Mesothelial cell of epicardium (in vitro differentiated cells): ENCODE results near the gene TMEM242. TPM values are rescaled to one million over a fixed set of nuclear protein-coding genes. Genes with fewer than 3 reads are reported as not detected.

Experiments used
- DNase-seq, 2 experiments: peaks; one replicate each; pipeline ENCODE4 v3.0.0; 2021; ENCODE audit warnings: low spot score in 2 of 2; ENCODE audit not compliant: unreplicated experiment in 2 of 2
- H3K27ac Mint-ChIP-seq: 2 replicates; pipeline ENCODE4 v1.8.0; 2021; ENCODE audit warnings: mixed read lengths
- H3K27me3 Mint-ChIP-seq: 2 replicates; pipeline ENCODE4 v1.8.0; 2021; ENCODE audit warnings: low read depth, mixed read lengths
- H3K36me3 Mint-ChIP-seq: 2 replicates; pipeline ENCODE4 v1.8.0; 2021; ENCODE audit warnings: mixed read lengths
- H3K4me1 Mint-ChIP-seq: 2 replicates; pipeline ENCODE4 v1.8.0; 2021; ENCODE audit warnings: mixed read lengths
- H3K4me3 Mint-ChIP-seq: 2 replicates; pipeline ENCODE4 v1.8.0; 2021; ENCODE audit warnings: mild to moderate bottlenecking, moderate library complexity, mixed read lengths
- H3K9me3 Mint-ChIP-seq: 2 replicates; pipeline ENCODE4 v1.8.0; 2021; ENCODE audit warnings: mixed read lengths
- total RNA-seq: library from RNA; stranded (reverse); gene quantifications from 3 replicates; pipeline ENCODE4 v1.2.1, GENCODE V29; 2021
- TF ChIP-seq, protein P1 (sequence below): fragments of 200-600 bp; sonication (generic); IDR thresholded peaks from one replicate; pipeline ENCODE4 v1.5.0; 2021; ENCODE audit warnings: antibody characterized with exemption; ENCODE audit not compliant: unreplicated experiment

The TMEM242 gene
- 12.3 to 13.3 TPM (median 13.0 TPM) in 3 replicates for total RNA-seq

DNA sequence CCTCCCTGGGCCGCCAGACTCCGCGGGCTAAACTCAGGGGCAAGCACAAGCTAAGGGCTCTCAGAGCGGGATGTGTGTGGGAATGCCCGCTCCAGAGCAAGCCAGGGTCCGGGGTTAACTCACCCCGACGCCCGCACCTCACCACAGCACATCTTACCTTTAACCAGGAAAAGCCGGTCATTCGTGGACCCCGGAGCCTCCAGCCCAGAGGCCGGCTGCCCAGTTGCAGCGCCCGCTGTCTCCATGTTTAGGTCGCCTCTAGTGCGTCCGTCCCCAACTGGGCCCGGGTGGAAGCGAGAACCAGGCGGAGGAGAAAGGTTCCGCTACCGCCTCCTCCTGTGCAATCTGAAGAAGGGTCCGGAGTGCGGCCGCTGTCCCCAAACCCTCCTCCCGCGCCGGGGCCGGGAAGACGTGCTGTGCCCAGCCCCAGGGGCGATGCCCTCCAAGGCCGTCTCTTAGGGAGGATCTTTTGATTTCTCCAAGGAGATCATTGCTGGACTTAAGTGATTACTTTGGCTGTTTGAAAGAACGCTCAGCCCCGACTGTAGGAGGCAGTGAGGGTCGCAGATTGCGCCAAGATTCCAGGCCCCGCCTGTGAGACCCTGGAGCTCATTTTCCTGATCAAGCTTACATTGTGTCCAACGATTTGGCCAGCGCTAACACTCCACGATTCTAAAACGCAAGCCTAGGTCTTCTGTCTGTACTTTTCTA lies at the start of gene TMEM242:
Gene TMEM242 (minus strand): TSS at position 265 of the 711 bp plus-strand sequence. CDS start 20 bp downstream, at position 245.
- Mint-ChIP-seq H3K27ac (peak within 1 kb of the TSS; percentile 99), H3K4me3 (peak within 1 kb of the TSS; percentile 97), H3K4me1 (peaks cover 33% of the 10 kb centered on the region), H3K9me3 (no peaks in the 10 kb centered on the region), H3K27me3 (no peaks in the 10 kb centered on the region), H3K36me3 (peaks cover 4% of the 10 kb centered on the region)
- DNase-seq, result peak; percentile 75 to 91
- TF ChIP-seq, protein P1, sequence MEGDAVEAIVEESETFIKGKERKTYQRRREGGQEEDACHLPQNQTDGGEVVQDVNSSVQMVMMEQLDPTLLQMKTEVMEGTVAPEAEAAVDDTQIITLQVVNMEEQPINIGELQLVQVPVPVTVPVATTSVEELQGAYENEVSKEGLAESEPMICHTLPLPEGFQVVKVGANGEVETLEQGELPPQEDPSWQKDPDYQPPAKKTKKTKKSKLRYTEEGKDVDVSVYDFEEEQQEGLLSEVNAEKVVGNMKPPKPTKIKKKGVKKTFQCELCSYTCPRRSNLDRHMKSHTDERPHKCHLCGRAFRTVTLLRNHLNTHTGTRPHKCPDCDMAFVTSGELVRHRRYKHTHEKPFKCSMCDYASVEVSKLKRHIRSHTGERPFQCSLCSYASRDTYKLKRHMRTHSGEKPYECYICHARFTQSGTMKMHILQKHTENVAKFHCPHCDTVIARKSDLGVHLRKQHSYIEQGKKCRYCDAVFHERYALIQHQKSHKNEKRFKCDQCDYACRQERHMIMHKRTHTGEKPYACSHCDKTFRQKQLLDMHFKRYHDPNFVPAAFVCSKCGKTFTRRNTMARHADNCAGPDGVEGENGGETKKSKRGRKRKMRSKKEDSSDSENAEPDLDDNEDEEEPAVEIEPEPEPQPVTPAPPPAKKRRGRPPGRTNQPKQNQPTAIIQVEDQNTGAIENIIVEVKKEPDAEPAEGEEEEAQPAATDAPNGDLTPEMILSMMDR, result peak; percentile 27

DNA sequence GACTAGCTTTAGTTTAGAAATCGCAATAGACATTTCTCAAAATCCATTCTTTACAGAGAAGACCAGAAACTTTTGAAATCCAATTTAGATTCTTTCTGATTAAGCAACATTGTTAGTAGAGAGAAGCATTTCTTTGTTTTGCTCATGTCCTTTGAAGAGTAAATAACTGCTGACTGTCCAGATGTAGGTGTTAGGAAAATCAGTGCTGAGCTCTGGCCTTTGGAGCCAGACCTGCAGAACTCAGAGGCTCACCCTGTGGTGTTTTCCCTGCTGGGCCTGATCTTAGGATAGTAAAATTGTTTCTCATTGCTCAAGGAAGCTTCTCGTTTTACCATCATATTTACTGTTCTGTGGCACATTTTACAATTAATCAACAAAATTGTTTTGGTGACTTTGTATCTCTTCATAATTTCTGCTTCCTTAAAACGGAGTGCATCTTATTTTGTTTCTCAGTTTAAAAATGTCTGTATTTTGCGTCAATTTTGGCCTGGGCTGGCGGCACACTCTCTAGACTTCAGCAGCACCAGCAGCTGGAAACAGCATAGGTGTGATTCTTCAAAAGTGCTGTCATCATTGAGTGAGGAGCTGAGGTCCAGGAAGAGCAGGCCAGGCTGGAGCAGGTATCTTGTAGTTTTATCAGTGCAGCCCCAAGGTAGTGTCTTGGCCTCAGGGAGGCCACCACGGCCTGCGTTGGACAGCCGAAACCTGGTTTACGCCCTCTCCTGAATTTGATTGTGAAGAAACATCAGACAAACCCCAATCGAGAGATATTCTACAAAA lies 49.4 kb upstream of the TMEM242 start:
- Mint-ChIP-seq H3K36me3 (no peaks in the 10 kb centered on the region), H3K27me3 (no peaks in the 10 kb centered on the region), H3K9me3 (no peaks in the 10 kb centered on the region), H3K27ac (no peak overlapping the region), H3K4me3 (no peak overlapping the region), H3K4me1 (no peaks in the 10 kb centered on the region)
- TF ChIP-seq, protein P1, result no peak
- no peak for DNase-seq

DNA sequence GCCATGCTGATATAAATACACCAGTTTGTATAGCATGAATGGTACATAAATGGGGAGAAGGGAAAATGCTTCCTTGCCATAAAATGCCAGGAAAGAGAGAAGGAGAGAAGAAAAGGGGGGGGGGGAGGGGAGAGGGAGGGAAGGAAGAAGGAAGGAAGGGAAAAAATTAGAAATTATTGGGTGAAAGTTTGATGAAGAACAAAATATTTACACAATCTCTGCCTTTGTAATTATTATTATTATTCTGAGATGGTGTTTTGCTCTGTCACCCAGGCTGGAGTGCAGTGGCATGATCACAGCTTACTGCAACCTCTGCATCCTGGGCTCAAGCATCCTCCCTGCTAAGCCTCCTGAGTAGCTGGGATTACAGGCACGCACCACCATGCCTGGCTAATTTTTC lies 47.4 kb upstream of the TMEM242 start:
- Mint-ChIP-seq H3K4me1 (no peaks in the 10 kb centered on the region), H3K27me3 (peaks cover 5% of the 10 kb centered on the region), H3K36me3 (no peaks in the 10 kb centered on the region), H3K4me3 (no peak overlapping the region), H3K9me3 (no peaks in the 10 kb centered on the region), H3K27ac (no peak overlapping the region)
- TF ChIP-seq, protein P1, result no peak
- DNase-seq, result no peak

DNA sequence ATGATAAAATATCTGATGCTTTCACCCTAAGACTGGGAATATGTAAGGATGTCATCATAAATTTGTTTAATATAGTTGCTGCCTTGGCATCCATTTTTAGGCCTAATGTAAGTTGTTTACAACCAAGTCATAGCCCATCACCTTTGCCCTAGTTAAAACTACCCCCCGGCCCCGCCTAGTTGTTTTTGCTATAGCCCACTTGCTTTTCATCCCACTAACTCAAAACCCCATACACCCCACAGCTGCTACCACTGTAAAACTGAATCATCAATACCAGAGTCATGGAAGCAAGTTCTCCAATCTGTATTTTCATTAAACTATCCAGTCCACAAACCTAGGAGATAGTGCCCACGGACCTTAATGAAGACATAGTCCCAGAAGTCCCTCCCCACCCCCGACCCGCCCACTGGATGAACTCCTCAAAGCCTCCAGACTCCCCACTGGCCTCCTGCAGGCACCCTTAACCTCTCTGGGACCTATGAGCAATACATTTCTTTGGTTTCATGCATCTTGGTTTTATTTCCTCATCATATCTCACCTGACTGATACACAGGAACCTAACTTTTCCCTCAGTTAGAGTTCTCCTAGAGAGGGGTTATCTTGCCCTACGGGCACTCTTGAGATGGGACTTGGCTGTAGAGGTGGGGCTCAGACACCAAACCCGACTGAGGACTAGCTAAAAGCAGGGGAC lies 45.2 kb upstream of the TMEM242 start:
- Mint-ChIP-seq H3K4me3 (no peak overlapping the region), H3K9me3 (no peaks in the 10 kb centered on the region), H3K4me1 (no peaks in the 10 kb centered on the region), H3K27me3 (peaks cover 5% of the 10 kb centered on the region), H3K27ac (no peak overlapping the region), H3K36me3 (no peaks in the 10 kb centered on the region)
- TF ChIP-seq, protein P1, result no peak
- no peak for DNase-seq

DNA sequence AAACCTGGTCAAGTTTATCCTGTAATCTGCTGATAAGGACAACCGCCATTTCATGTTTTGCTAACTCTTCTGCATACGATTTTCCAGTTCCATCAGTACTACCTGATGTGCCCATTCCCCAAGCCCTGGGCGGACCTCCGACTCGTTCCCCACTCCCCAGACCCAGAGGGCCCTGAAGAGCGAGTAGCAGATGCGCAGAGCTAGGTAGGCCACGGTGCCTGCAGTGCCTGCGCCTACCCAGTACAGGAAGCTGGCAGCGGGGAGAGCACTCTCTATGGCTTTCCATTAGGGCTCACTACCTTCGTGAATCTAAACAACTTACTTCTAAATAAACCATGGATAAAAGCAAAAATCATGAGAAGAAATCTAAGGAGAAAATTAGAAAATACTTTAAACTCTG lies 43.3 kb upstream of the TMEM242 start:
- TF ChIP-seq, protein P1, result no peak
- Mint-ChIP-seq H3K4me3 (no peak overlapping the region), H3K36me3 (no peaks in the 10 kb centered on the region), H3K4me1 (no peaks in the 10 kb centered on the region), H3K27ac (no peak overlapping the region), H3K9me3 (no peaks in the 10 kb centered on the region), H3K27me3 (peaks cover 5% of the 10 kb centered on the region)
- no peak for DNase-seq
